HG03097 (cell line): Measurements from ENCODE around the gene PLEK.
"Not testable (repeated sequence)": the region's sequence is repeated elsewhere in the genome, so short reads cannot be mapped to it uniquely, and the experiment has no call there.

ENCODE experiments used
- ATAC-seq: cut with Tn5 transposase; IDR thresholded peaks from one replicate; pipeline ENCODE4 v1.9.1; 2021; ENCODE audit not compliant: unreplicated experiment, low FRiP score

The PLEK gene

DNA sequence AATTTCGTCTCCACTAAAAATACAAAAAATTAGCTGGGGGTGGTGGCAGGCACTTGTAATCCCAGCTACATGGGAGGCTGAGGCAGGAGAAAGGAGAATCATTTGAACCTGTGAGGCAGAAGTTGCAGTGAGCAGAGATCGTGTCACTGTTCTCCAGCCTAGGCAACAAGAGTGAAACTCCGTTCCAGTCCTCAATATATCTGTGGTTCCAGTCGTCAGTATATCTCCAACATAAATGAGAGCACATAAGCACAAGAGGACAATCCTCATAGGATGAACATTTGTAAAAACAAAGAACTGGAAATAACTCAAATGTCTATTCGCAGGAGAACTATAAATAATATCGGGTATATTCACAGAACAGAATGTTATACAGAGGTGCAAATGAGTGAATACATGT, 13.1 kb upstream of the PLEK start:
- no peak for ATAC-seq

DNA sequence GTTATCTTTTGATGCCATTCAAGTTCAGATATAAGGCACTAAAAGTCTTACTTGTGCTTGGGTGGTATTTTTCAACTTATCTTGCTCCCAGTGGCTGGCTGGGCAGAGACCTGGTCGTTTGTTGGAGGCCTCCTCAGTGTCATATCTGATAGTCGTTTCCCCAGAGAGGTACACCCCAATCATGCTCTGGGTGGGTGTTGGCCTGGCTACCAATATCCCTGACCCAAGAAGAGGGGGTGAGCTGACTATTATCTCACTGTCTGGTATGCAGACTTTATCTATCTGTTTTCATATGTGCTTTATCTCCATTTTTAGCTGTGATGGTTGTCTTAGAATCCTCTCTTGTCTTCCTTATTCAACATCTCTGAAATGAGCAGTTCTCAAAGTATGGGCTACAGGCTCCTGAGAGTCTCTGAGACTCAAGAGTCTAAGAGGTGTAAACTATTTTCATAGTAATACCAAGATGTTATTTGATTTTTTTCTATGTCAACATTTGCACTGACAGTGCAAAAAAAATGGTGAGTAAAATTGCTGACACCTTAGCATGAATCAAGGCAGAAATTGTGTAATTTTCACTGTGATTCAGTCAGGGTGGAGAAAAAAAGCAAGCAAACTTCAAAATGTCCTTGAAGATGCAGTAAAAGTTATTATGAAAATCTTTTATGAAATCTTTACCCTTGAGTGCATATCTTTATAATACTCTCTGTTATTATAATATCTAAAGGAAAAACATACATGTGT, 12.3 kb upstream of the PLEK start:
- ATAC-seq: no peak

DNA sequence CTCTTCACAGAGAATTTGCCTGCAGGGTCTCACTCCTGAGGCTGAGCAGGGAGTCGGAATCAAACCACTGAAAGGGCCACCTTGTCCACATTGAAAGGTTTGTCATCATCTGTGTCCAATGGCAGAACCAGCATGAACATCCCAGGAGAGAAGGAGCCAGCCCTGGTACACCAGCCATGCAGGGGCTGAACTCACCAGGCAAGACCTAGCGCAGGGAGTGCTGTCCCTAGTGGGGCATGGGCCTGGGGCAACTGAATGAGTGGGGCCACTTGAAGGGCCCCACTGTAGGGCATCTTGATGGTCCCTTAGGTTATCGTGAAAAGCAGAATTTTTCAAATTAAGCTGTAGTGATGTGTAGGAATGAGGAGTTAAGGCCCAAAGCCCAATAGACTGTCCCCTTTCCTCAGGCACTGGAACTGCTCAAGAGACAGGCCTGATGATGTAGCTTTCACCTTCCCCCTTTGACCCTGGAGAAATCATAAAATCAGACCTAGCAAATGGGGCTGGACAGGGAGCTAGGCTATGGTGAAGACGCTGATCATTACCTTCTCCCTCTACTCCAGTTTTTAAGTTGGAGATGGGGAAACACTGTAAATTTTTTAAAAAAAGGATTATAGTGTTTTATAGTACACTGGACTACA, 8.4 kb upstream of the PLEK start:
- no peak for ATAC-seq

DNA sequence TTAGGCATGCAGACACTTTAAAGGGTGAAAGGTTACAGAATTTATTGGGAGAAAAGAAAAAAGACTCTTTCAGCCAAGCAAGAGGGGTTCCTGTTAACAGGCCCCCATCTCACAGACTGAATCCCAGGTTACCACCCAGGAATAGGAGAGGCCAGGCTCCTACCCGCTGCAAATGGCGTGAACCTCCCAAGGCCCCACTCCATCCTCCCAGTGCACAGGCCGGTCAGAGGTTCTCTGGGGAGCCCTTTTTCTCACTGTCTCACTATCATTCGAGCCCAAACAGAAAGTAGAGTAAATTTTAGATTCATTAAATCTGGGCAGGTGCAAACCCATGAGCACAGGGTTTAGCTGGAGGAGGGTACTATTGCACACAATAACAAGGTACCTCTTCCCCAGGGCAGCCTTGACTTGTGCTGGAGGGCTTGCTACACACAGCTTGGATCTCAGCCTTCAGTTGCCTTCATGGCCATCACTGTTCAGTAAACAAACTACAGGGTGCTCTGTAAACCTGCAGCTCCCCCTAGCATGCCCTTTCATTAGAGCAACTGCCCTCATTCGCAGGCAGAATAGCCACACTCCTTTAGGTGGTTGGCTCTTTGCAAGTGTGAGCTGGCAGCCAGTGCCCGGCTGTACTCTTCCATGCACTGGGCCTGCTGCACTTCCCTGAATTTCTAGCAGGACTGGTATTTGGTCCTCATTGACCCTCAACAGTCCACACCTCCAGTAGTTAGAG, 7.3 kb upstream of the PLEK start:
- ATAC-seq: no peak

DNA sequence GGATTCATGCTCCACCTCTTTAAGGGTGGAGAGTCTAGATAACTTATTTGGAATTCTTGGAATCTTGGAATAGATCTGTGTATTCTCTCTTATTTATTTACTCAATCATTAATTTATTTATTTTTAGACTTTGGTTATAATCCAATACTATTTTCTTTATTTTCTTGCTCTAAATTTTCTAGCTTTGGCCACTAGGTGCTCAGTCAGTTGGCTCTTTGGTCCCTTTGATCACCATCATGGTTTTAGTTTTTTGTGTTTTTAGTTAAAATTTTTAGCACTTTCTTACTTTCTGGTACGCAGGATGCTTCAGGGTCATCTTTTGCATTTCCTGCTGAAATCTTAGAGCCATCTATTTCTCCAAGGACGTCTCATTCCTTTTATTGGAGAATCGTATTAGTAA, 5.2 kb upstream of the PLEK start:
- ATAC-seq: no peak

DNA sequence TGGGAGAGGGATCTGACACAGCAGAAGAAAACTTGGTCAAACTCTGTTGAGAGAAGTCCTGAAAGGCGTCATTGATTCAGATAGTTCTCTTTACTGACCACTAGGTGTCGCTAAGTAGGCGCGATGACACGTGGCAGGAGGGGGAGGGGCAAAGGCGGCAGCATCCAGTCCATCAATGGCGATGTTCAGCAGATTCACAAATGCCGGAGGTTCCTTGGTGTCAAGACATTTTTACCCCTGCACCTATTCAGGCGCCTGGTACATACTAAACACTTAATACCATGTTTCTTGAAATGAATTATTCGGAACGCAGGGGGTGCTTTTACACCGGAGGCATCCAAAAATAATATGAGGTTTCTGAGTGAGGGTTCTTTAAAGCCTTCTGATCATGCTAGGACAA, 3.0 kb upstream of the PLEK start:
- peak; percentile 47 for ATAC-seq

DNA sequence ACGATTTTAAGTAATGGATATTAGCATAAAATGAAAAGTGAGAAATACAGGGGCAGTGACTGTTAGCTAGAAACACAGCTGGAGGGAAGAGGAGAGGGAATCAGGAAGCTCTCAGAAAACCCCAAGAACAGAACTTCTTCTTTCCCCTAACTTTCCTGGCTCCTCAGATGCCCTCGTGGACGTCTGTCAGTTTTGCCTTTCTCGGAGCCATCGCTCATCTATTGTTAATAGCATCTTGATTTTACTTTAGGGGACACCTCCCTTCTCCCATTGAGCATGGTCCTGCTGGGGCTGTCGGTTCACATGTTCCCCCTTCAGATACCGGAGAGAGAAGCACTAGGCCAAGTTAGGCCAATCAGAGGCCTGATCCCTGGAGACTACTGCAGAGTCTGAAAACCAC, 2.3 kb upstream of the PLEK start:
- ATAC-seq: no peak

DNA sequence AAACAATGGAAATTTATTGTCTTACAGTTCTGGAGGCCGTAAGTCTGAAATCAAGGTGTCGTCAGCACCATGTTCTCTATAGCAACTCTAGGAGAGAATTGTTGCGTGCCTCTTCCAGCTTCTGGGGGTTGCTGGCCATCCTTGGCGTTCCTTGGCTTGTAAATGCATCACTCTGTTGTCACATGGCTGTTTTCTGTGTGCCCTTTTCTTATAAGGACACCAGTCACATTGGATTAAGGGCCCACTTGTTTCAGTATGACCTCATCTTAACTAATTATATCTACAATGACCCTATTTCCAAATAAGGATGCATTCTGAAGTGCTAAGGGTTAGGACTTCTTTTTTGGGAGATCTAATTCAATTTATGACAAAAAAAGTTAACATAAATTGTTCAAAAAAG, 1.4 kb upstream of the PLEK start:
- no peak for ATAC-seq

DNA sequence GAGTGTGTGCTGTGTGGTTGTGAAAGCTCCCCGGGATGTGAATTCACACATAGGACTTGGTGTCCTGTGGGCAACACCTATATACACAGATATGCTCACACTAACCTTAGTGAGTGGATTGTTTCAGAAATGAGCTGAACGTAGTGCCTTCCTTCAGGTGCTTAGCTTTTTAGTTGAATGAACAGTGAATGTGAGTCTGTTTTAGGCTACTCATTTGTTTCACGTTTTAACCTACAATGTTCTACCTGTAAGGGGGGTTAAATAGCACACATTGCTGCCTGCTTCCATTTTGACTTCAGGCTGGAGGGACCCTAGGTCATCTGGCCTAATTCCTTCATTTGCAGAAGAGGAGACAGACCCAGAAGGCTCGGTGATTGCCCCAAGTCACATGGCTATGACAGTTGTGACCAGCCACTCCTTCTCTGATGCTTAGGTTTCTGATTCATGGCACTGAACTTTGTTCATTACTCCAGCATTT, 1.0 kb downstream of the PLEK start:
- ATAC-seq: peak; percentile 33

DNA sequence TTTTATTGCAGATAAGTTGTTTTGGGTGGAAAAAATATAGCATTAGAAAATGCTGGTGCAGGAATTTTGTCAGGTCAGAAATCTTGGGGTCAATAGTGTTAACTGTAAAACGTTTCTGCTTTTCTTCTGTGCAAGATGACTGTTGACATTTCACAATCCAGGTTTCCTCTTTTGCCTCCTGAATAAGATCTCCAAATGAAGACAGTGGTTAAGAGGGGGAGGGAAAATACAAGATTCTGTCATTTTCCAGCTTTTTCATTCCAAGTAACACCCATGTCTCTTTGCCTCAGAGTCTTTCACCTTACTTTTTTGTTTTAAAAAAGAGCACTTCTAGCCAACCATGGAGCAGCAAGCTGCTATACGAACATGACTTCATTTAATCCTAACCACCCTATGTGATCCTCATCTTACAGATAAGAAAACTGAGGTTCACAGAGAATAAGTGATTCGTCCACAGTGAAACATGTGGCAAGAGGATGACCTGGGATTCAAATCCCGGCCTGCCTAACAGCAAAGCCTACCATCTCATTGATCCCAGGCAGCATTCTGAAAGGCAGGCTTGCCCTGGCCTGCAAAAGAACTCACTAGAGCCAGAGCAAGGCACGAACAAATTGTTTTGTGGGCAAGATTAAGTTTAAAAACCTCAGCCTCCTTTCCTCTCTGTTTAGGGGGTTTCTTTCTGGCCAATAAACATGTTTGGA, 3.0 kb downstream of the PLEK start:
- ATAC-seq: no peak

DNA sequence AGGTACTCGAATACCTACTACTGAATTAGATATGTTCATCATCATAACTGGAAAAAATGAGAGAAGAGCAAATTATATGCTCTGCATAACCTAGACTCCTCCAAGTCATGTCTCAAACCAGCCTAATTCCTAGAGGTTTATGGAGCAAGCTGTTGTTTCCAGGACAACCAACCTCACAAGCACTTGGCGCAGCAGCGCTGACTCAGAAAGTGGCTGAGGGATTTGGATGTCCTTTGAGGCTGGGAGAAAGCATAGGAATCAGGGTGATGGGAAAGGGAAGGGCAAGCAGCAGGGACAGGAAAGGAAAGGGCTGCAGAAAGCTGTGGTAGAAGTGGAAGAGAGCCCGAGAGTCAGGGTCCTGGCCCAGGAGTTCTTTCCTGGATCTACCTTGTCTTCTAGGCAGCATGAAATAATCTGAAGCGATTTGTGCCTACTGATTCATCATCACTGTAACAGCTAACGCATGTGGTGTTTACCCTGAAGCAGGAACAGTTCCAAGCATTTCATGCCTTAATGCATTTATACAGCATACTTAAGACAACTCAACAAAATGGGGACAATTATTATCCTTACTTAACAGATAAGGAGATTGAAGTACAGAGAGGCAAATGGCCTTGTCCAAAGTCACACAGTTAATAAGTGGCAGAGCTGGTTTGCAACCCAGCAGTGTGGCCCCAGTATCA, 3.7 kb downstream of the PLEK start:
- ATAC-seq: no peak

DNA sequence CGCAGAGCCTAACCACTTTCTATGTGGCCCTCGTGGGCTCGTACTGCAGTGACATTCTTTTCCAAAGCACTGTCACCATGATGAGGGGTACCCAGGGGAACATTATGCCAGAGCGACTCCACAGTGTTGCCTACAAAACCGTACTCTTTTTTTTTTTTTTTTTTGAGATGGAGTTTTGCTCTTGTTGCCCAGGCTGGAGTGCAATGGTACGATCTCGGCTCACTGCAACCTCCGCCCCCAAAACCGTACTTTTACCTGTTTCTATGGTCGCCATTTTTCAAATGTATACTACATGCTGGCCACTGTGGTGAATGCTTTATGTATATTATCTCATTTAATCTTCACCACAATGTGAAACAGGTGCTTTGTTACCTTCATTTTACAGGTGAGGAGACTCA, 4.3 kb downstream of the PLEK start:
- ATAC-seq: no peak

DNA sequence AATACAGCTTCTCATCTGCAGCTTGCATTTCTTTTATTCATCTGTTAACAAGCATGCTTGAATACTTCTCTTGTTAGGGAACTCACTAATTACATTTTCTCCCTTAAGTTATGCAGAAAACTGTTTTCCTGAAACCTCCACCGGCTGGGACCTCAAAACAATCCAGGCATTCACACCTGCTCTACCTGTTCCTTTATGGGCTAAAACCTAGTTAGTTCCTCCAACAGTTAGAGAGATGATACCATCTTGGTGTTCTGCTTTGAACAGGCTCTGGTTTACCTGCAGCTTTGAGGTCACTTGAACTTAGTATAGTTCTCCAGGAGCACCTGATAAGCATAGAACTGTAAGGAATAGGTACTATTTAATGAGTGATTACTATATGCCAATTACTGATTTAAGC, 6.1 kb downstream of the PLEK start:
- ATAC-seq: no peak

DNA sequence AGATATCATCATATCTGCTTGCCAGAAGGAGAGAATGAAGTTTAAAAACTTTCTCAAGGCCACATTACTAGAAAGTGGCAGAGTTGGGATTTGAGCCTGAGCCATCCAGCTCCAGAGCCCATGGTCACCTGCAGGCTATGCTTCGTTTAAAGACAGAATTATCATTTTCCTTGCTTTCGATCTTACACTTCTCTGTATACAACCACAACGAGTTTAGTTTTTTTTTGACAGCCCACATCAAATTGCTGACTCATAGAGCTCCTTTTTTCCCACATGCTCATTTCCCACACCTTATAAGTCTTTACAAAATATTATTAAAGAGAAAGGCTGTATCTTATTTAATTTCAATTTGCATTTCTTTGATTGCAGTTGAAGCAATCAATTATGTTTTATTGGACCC, 6.5 kb downstream of the PLEK start:
- no peak for ATAC-seq

DNA sequence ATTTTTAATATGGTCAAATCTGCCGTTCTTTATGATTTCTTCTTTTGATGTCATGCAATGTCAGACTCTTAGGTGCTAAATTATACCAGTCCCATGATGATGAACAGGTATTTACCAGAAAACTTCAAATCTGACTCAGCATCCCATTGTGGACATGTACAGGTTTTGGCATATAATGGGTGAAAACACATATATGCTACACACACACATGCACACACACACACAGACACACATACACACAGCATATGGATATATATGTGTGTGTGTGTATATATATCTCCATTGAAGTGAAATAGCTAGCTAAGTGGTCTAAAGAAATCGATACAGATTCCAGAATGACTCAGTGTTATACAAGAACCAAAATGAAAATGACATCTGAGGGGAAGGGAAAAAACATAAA, 7.4 kb downstream of the PLEK start:
- ATAC-seq: no peak

DNA sequence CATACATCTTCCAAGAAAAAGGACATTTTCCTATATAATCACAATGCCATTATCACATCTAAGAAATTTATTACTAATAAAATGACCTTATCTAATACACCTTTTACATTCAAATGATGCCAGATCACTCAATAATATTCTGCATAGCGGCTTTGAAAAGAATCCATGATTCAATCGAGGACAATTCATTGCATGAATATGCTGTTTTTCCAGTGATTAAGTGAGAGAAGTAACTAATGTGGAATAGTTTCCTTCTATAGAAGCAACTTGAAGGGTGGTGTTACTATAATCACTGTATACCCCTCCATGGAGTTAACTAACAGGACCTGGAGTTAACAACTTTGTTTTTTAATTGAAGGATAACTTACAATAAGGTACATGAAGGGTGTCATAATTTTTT, 9.1 kb downstream of the PLEK start:
- ATAC-seq: no peak

DNA sequence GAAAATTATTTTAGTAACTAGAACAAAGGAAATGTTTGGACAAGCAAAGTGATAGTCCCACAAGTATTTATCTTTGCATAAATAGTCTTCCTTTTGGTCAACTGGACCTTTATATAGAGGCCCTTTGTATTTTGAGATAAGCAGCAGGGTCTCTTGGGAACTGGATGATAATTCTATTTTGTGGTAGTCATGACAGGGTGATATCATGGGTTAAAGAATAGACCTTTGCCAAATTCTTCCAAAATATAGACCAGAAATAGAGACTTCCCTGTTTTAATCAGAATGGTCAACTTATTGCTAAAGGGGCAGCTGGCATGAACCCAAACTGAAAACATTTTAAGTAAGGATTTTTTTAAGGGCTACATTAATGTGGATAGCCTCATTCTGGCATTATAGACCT, 10.5 kb downstream of the PLEK start:
- ATAC-seq: no peak

DNA sequence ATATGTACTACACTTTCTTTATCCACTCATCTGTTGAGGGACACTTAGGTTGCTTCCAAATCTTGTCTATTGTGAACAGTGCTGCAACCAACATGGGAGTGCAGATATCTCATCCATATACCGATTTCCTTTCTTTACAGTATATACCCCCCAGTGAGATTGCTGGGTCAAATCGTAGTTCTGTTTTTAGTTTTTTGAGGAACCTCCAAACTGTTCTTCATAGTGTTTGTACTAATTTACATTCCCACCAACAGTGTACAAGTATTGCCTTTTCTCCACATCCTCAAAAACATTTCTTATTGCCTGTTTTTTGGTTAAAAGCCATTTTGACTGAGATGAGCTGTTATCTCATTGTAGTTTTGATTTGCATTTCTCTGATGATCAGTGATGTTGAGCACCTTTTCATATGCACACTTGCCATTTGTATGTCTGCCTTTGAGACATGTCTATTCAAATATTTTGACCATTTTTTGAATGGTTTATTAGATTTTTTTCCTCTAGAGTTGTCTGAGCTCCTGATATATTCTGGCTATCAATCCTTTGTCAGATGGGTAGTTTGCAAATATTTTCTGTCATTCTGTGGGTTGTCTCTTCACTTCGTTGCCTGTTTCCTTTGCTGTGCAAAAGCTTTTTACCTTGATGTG, 12.2 kb downstream of the PLEK start:
- ATAC-seq: no peak

DNA sequence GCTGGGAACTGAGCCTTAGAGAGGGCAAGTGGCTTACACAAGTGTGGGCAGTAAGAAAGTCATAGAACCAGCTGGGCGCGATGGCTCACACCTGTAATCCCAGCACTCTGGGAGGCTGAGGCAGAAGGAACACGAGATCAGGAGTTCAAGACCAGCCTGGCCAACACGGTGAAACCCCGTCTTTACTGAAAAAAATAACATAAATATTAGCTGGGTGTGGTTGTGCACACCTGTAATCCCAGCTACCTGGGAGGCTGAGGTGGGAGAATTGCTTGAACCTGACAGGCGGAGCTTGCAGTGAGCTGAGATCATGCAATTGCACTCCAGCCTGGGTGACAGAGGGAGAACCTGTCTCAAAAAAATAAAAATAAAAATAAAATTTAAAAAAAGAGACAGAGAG, 13.7 kb downstream of the PLEK start:
- ATAC-seq: not testable (repeated sequence)

DNA sequence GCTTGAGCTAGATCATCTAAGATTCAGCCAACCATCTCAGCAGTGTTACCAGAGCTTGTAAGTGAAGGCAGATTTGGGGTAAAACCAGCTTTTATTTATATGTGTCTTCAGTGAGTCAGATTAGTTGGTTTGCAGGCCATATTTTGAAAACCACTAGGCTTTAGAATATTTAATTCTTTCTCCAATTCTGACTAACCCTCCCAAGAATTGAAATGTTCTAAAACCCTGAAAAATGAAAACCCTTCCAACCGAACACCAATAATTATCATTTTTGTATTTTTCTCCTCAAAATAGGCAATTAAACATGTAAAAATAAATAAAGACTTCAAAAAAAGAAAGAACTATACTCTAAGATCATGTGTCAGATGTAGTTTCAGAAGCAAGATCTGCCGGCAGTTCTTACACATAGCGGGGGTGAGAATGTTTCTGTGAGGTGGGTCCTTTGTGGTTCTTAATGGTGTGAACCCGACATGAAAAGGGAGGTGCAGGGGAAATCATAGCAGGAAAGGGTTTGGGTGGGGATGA, 14.2 kb downstream of the PLEK start:
- no peak for ATAC-seq
